ENCODE results near the gene NFYC.

GRCh38 chr1:40818264-40818961 lies 126.9 kb downstream of the NFYC start:
- TF ChIP-seq CTCF (IDR thresholded peaks at IDR 0.05): no peak
- no peak for TF ChIP-seq POLR2A (IDR thresholded peaks at IDR 0.05)
